Caco-2 (cell line): ENCODE data around the gene PELI1. TPM values are rescaled to one million over a fixed set of nuclear protein-coding genes. Genes with fewer than 3 reads are reported as not detected.

Experiments
- BruUV-seq: library from RNA; stranded (reverse); fragments of 400-500 nt; replicated peaks from 2 replicates; lab custom pipeline; 2021; lab: Mats Ljungman, UMichigan
- CTCF ChIA-PET: fragments of 300-600 bp; sonication (Branson Sonifier 250); formaldehyde crosslinking; loops from one replicate; lab custom pipeline; 2022; ENCODE audit warnings: antibody characterized with exemption; lab: Charles Lee
- POLR2A ChIA-PET: fragments of 300-600 bp; sonication (Branson Sonifier 250); formaldehyde crosslinking; loops from one replicate; lab custom pipeline; 2022; ENCODE audit warnings: antibody characterized with exemption; lab: Charles Lee
- DNase-seq, 2 experiments: peaks; one replicate each; pipeline versions ENCODE4 v3.0.0 to v3.0.0-alpha.2; 2020 to 2022
- H3K27me3 ChIP-seq: replicated peaks from 2 replicates; pipeline ENCODE4 v1.6.0; 2011; ENCODE audit warnings: low read length; ENCODE audit not compliant: control insufficient read depth, insufficient read depth
- H3K36me3 ChIP-seq: 2 replicates; pipeline ENCODE4 v1.5.1; 2011; ENCODE audit warnings: low read length; ENCODE audit not compliant: control insufficient read depth, insufficient read depth
- H3K4me1 ChIP-seq: fragments of 250-450 bp; sonication (Bioruptor Pico); 2 replicates; pipeline ENCODE4 v1.5.1; 2020; ENCODE audit warnings: mild to moderate bottlenecking
- H3K4me3 ChIP-seq: 2 replicates; pipeline ENCODE4 v1.5.1; 2011; ENCODE audit warnings: low read depth, mild to moderate bottlenecking, control low read depth, low read length
- H3K9me3 ChIP-seq: fragments of 250-450 bp; sonication (Bioruptor Pico); 2 replicates; pipeline ENCODE4 v1.5.1; 2020; ENCODE audit warnings: mild to moderate bottlenecking, moderate library complexity
- H3K27ac Mint-ChIP-seq: one replicate; pipeline ENCODE4 v1.8.0; 2022; ENCODE audit warnings: mixed read lengths; ENCODE audit not compliant: unreplicated experiment
- H3K27me3 Mint-ChIP-seq: one replicate; pipeline ENCODE4 v1.8.0; 2022; ENCODE audit warnings: mixed read lengths; ENCODE audit not compliant: insufficient read depth, unreplicated experiment
- H3K36me3 Mint-ChIP-seq: one replicate; pipeline ENCODE4 v1.8.0; 2022; ENCODE audit warnings: mild to moderate bottlenecking, mixed read lengths; ENCODE audit not compliant: insufficient read depth, unreplicated experiment
- H3K4me1 Mint-ChIP-seq: one replicate; pipeline ENCODE4 v1.8.0; 2022; ENCODE audit warnings: low read depth, mixed read lengths; ENCODE audit not compliant: unreplicated experiment
- H3K4me3 Mint-ChIP-seq: one replicate; pipeline ENCODE4 v1.8.0; 2022; ENCODE audit warnings: mild to moderate bottlenecking, moderate library complexity, mixed read lengths; ENCODE audit not compliant: unreplicated experiment
- H3K9me3 Mint-ChIP-seq: one replicate; pipeline ENCODE4 v1.8.0; 2022; ENCODE audit warnings: mixed read lengths; ENCODE audit not compliant: unreplicated experiment
- CTCF ChIP-seq, 2 experiments: fragments of 200-600 bp in 1 of 2; IDR thresholded peaks; 1 replicate in 1 of 2; 2 replicates in 1 of 2; pipeline versions ENCODE4 v1.5.1 to v1.8.0; 2011 to 2022; ENCODE audit warnings: antibody characterized with exemption in 1 of 2, control low read depth in 1 of 2, inconsistent platforms in 1 of 2, low read depth in 1 of 2, low read length in 1 of 2, mild to moderate bottlenecking in 1 of 2, moderate library complexity in 1 of 2; ENCODE audit not compliant: insufficient read depth in 1 of 2, severe bottlenecking in 1 of 2, unreplicated experiment in 1 of 2
- intact Hi-C: fragments of 100-400 bp; cut with micrococcal nuclease; formaldehyde crosslinking; loops from one replicate; pipeline ENCODE4 v1.10.0; 2022; ENCODE audit not compliant: unreplicated experiment
- total RNA-seq: library from RNA; stranded (reverse); gene quantifications from 2 replicates; pipeline ENCODE4 v1.2.3, GENCODE V29; 2022

PELI1 gene
- total RNA-seq, 1 experiment from 2014 or later, result 64.1 TPM

GRCh38 chr2:64124571-64124970, 19.6 kb downstream of the PELI1 start:
- POLR2A ChIA-PET, result no interaction called here
- no peak for TF ChIP-seq CTCF (IDR thresholded peaks at IDR 0.05; ENCODE audit: insufficient read depth in 1 of 2, low read depth in 1 of 2, low read length in 1 of 2, severe bottlenecking in 1 of 2, unreplicated experiment in 1 of 2)
- Mint-ChIP-seq H3K4me3 (no peak overlapping the region), H3K27ac (no peak overlapping the region), H3K4me1 (peaks cover 27% of the 10 kb centered on the region), H3K9me3 (no peaks in the 10 kb centered on the region), H3K27me3 (no peaks in the 10 kb centered on the region), H3K36me3 (peaks cover 9% of the 10 kb centered on the region)
- BruUV-seq, result no TSS peak
- H3K27me3 ChIP-seq, result no peaks in the 10 kb centered on the region
- H3K9me3 ChIP-seq, result no peaks in the 10 kb centered on the region
- CTCF ChIA-PET, result no interaction called here
- no peaks in the 10 kb centered on the region for H3K36me3 ChIP-seq
- intact Hi-C loops, result no loop called here
- DNase-seq, result no peak
- peaks cover 36% of the 10 kb centered on the region for H3K4me1 ChIP-seq
- no peak overlapping the region for H3K4me3 ChIP-seq

GRCh38 chr2:64124168-64124567, 20.1 kb downstream of the PELI1 start:
- Mint-ChIP-seq H3K27me3 (no peaks in the 10 kb centered on the region), H3K36me3 (peaks cover 9% of the 10 kb centered on the region), H3K4me3 (no peak overlapping the region), H3K9me3 (no peaks in the 10 kb centered on the region), H3K4me1 (peaks cover 27% of the 10 kb centered on the region), H3K27ac (no peak overlapping the region)
- no TSS peak for BruUV-seq
- TF ChIP-seq CTCF (IDR thresholded peaks at IDR 0.05; ENCODE audit: insufficient read depth in 1 of 2, low read depth in 1 of 2, low read length in 1 of 2, severe bottlenecking in 1 of 2, unreplicated experiment in 1 of 2), result no peak
- Histone ChIP-seq H3K4me3 (no peak overlapping the region), H3K36me3 (no peaks in the 10 kb centered on the region), H3K27me3 (no peaks in the 10 kb centered on the region), H3K4me1 (peaks cover 39% of the 10 kb centered on the region), H3K9me3 (no peaks in the 10 kb centered on the region)
- ChIA-PET CTCF (no interaction called here), POLR2A (no interaction called here)
- intact Hi-C loops, result no loop called here
- DNase-seq, result no peak

GRCh38 chr2:64123740-64124139, 20.5 kb downstream of the PELI1 start:
- Mint-ChIP-seq H3K27me3 (no peaks in the 10 kb centered on the region), H3K4me1 (peaks cover 23% of the 10 kb centered on the region), H3K4me3 (no peak overlapping the region), H3K36me3 (peaks cover 9% of the 10 kb centered on the region), H3K27ac (no peak overlapping the region), H3K9me3 (no peaks in the 10 kb centered on the region)
- Histone ChIP-seq H3K9me3 (no peaks in the 10 kb centered on the region), H3K4me3 (no peak overlapping the region), H3K36me3 (no peaks in the 10 kb centered on the region), H3K27me3 (no peaks in the 10 kb centered on the region), H3K4me1 (peaks cover 38% of the 10 kb centered on the region)
- ChIA-PET CTCF (no interaction called here), POLR2A (no interaction called here)
- intact Hi-C loops, result no loop called here
- BruUV-seq, result no TSS peak
- DNase-seq, result no peak
- TF ChIP-seq CTCF (IDR thresholded peaks at IDR 0.05; ENCODE audit: insufficient read depth in 1 of 2, low read depth in 1 of 2, low read length in 1 of 2, severe bottlenecking in 1 of 2, unreplicated experiment in 1 of 2), result no peak
